ENCODE data around the gene B3GAT1. TPM values are rescaled to one million over a fixed set of nuclear protein-coding genes. Genes with fewer than 3 reads are reported as not detected.
"Not testable (repeated sequence)": the region's sequence is repeated elsewhere in the genome, so short reads cannot be mapped to it uniquely, and the experiment has no call there.

The B3GAT1 gene
- total and polyA plus RNA-seq, 9 donors, result 0.11 to 1.4 (median 0.23) TPM

GRCh38 chr11:134449051-134449450 lies 37.0 kb upstream of the B3GAT1 start:
- Histone ChIP-seq H3K4me1 (ENCODE audit: insufficient read depth) (no peaks in the 10 kb centered on the region), H3K27ac (no peak overlapping the region), H3K9me3 (no peaks in the 10 kb centered on the region), H3K4me3 (no peak overlapping the region), H3K27me3 (no peaks in the 10 kb centered on the region), H3K36me3 (no peaks in the 10 kb centered on the region)
- TF ChIP-seq CTCF (IDR thresholded peaks at IDR 0.05) (no peak), EP300 (IDR thresholded peaks at IDR 0.05) (no peak), POLR2A (IDR thresholded peaks at IDR 0.05) (no peak)
- no peak for DNase-seq
- WGBS, 3 donors, result 94 to 96% (median 94%) methylated on average over 1 of the region's 1 CpG
- intact Hi-C loops (cut with DNase I), result no loop called here

- intact Hi-C loops (cut with DNase I), result no loop called here
- H3K4me1 ChIP-seq (ENCODE audit: insufficient read depth), result no peaks in the 10 kb centered on the region
- WGBS, 3 donors, result 91 to 94% (median 92%) methylated on average over 27 of the region's 27 CpGs
- TF ChIP-seq POLR2A (IDR thresholded peaks at IDR 0.05) (no peak), CTCF (IDR thresholded peaks at IDR 0.05) (no peak), EP300 (IDR thresholded peaks at IDR 0.05) (no peak)
- no peaks in the 10 kb centered on the region for H3K27me3 ChIP-seq
- DNase-seq, result no peak
- H3K9me3 ChIP-seq, result no peaks in the 10 kb centered on the region
- no peak overlapping the region for H3K4me3 ChIP-seq
- H3K36me3 ChIP-seq, result no peaks in the 10 kb centered on the region
- no peak overlapping the region for H3K27ac ChIP-seq
Observed at GRCh38 chr11:134447696-134448095, 35.7 kb upstream of the B3GAT1 start.

GRCh38 chr11:134445601-134446325 lies 33.7 kb upstream of the B3GAT1 start:
- no peak overlapping the region for H3K4me3 ChIP-seq
- TF ChIP-seq EP300 (IDR thresholded peaks at IDR 0.05), result no peak
- TF ChIP-seq POLR2A (IDR thresholded peaks at IDR 0.05), result no peak
- TF ChIP-seq CTCF (IDR thresholded peaks at IDR 0.05), result no peak
- intact Hi-C loops (cut with DNase I), result no loop called here
- no peaks in the 10 kb centered on the region for H3K27me3 ChIP-seq
- no peaks in the 10 kb centered on the region for H3K4me1 ChIP-seq (ENCODE audit: insufficient read depth)
- no peak for DNase-seq
- H3K9me3 ChIP-seq, result no peaks in the 10 kb centered on the region
- WGBS, 3 donors, result 77 to 83% (median 79%) methylated on average over 16 of the region's 16 CpGs
- H3K36me3 ChIP-seq, result no peaks in the 10 kb centered on the region
- H3K27ac ChIP-seq, result no peak overlapping the region

- H3K4me1 ChIP-seq (ENCODE audit: insufficient read depth); H3K9me3 ChIP-seq; H3K27me3 ChIP-seq; intact Hi-C loops (cut with DNase I); H3K27ac ChIP-seq; DNase-seq; H3K36me3 ChIP-seq; H3K4me3 ChIP-seq: not testable (repeated sequence)
- 77 to 85% (median 80%) methylated on average over 17 of the region's 17 CpGs for WGBS, 3 donors
Observed at GRCh38 chr11:134444160-134445108, 32.4 kb upstream of the B3GAT1 start.
